NCI-H460 (cell line): ENCODE results near the gene HOOK2. TPM values are rescaled to one million over a fixed set of nuclear protein-coding genes. Genes with fewer than 3 reads are reported as not detected.

Experiments used
- DNase-seq: peaks from one replicate; pipeline ENCODE4 v3.0.0-alpha.2; 2016; ENCODE audit warnings: low read depth; ENCODE audit errors: extremely low read depth
- total RNA-seq: library from RNA; depleted of rRNA; stranded (reverse); fragments of >200 nt; shearing (Covaris generic); gene quantifications from 2 replicates; pipeline ENCODE4 v1.2.3, GENCODE V29; 2014

Gene HOOK2
- total RNA-seq, 1 experiment from 2014 or later = 6.0 TPM

DNA sequence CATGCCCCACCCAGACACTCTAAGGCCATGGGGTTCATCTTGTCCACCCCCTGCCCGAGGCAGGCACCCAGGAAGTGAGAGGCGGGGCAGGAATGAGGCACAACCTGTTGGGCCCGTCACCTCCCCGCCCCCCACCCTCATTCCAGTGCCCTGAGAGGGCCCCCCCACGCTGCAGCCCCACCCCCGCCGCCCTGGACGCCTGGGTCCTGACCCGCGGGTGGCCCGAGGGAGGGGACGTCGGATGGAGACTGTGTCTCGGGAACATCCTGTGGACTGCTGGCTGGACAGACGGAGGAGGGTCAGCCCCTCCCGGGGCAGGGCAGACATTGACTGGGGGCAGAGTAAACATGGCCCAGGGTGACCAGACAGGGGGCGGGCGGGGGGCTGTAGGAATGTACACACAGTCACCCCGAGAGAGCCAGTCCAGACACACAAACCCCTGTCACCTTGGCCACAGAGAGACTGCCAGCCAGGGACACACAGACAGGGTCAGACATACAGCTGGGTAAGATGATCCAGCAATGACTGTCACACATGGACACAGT lies 8.6 kb upstream of the HOOK2 start:
- DNase-seq = no peak

DNA sequence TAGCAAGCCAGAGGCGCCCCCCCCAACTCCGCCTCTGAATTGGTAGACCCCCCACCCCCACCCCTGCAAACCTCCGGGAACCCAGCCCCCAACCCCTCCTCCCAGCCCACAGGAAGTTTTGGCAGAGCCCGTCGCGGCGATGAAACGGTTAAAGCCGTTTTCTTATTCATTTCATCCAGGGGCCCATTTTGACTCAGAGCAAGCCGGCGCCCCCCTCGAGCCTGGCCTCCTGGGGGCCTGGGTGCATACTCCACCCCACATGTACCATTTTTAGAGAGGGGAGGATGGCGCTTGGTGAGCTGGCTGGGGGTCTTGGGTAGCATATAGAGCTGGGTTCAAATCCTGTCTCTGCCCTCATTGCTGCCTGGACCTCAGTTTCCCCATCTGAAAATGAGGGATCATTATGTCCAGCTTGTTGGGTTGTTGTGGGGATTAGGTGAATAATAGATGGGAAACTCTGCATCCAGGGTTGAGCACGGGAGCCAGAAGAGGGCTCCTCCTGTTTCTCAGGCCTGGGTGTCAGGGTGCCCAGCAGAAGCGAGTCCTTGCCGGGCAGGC lies 8.0 kb upstream of the HOOK2 start:
- no peak for DNase-seq

DNA sequence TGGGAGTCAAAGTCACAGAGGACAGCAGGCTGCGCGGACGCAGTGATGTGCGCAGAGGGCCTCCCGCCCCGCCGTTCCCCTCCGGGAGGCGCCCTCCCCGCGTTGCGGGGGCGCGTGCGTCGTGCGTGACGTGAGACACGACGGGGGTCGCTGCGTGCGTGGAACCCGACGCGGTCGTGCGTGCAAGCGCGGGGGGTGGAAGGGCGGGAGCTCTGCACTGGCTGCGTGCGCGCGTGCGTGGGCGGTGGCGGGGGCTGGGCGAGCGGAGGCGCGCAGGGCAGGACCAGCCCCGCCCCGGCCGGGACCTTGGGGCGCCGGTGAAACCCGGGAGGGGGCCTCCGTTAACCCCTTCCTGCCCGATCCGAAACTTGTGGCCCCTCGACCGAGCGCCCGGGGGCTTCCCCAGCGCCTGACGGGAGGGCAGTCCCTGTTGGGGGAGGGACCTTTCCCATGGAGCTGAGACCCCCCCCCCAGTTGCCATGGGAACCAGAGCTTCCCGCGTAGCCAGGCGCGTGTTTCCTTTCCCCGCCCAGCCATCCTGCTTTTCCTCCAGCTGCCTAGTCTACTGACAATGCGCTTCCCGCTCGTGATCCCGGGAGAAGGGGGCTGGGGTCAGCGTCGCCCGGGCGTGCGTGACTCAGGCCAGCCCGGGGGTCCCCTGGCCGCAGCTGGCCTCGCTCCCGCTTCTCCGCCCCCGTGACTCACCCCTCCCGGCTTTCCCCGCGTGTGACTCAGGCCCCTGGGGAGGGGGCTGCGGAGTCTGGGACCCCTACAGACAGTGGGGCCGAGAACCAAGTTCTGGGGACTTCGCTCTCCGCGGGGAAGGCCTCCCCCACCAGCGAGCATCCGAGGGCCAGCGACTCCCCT lies 7.3 kb upstream of the HOOK2 start:
- DNase-seq = no peak

DNA sequence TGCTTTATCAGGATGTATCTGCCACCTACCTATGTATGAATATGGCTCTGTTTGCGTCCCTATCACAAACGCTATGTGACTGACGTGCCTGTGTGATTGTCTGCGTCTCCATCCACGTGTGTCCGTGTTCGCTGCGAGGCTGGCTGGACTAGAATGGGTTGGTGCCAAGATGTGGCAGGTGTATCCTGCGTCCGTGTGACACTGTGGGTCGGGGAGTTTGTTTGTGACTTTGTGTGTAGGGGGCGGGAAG lies 6.7 kb upstream of the HOOK2 start:
- DNase-seq = no peak

DNA sequence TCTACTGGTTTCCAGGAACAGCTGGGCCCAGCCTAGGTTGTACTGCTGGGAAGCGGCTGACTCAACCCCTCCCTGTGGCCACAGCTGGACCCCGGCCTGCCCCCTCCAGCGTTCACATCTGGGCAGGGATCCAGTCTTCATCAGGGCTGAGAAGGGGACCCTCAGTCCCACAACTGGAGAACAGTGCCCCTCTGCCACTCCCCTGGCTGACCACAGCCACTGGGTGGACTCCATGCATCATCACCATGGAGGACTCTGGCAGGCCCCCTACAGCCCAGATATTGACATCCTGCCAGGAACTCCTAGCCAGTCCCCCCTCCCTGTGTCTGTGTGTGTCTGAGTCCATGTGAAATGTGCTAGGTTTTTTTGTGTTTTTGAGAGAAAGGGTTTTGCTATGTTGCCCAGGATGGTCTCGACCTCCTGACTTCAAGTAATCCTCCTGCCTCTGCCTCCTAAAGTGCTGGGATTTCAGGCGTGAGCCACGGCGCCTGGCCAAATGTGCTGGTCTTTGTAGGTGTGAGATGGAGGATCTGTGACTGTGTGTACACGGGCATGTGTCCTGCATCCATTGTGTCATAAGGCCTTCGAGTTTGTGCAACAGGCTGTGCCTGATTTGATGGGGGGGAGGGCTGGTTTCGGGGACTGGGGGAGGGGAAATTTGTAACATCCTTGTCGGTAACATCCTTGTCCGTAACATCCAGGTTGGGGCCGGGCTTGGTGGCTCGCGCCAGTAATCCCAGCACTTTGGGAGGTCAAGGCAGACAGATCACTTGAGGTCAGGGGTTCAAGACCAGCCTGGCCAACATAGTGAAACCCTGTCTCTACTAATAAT lies 4.0 kb upstream of the HOOK2 start:
- DNase-seq = no peak

DNA sequence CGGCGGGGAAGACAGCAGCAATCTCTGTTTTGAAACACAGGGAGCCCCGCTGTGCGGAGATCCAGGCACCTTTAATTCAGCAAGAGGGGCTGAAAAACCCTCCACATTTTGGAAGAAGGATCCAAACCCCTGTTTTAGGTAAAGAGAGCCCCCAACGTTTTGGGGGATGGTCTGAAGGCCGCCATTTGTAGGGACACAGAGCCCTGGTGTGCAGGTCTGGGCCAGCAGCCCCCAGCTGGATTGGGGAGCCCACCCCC lies 3.5 kb upstream of the HOOK2 start:
- DNase-seq = no peak

DNA sequence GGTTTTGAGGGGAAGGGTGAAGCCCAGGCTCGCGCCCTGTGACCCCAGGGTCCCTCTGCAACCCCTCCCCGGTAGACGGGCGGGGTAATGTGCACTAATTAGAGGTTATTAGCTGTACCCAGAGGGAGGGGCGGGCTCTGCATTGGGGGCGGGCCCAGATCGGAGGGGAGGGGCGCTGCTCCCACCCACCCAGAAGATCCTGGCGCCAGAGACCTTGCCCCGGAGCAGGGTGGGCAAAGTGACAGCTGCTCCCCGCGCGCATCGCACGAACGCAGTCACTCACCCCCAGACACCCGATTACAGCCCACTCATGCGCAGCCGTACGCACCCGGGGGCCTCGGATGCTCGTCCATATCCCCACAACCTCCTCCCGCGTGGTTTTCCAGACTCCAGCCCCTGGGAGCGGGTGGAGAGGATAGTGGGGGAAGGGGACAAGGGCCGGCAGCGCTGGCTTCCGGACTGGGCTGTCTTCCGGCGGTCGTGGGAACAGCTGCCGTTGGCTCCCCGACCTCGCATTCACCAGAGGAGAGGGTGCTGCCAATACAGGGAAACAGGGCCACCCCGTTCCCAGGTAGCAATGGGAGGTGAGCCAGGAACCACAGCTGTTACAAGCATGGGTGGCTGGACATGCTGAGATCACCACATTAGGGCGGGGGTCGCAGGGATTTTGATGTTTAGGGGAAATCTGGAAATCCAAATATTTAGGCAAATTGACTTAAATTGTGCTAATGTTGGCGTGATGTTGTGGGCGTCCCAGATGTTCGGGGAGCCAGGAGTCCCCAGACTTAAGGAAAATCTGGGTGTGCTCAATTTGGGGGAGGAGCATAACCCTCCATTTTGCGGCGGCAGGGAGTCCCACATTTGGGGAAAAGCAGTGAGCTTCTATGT lies 2.9 kb upstream of the HOOK2 start:
- DNase-seq = no peak

DNA sequence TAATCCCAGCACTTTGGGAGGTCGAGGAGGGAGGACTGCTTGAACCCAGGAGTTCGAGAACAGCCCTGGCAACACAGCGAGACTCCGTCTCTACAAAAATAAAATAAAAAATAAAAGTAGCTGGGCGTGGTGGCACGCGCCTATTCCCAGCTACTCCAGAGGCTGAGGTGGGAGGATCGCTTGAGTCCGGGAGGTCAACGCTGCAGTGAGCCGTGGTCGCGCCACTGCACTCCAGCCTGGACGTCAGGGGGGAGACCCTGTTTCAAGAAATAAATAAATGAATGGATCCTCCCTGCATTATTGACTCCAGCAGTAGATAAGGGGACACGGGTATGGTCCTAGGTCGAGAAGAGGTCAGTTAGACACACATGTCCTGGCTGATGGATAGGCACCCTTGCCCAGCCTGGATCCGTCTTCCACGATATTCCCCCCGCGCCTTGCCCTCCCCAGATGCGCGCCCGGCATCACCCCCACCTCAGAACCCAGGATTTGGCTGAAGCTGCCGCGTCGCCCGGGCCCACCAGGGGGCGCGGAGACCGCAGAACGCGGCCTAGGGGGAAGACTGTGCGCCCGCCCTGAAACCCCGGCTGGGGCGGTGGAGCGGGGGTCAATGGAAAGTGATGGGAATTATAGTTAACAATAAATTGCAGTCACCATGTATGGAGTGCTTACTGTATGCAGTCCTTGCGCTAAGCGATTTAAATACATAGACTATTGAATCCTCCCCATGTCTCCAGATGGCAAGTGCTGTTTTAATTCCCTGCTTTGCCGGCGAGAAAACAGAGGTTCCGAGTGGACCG lies 2.1 kb upstream of the HOOK2 start:
- DNase-seq = no peak

DNA sequence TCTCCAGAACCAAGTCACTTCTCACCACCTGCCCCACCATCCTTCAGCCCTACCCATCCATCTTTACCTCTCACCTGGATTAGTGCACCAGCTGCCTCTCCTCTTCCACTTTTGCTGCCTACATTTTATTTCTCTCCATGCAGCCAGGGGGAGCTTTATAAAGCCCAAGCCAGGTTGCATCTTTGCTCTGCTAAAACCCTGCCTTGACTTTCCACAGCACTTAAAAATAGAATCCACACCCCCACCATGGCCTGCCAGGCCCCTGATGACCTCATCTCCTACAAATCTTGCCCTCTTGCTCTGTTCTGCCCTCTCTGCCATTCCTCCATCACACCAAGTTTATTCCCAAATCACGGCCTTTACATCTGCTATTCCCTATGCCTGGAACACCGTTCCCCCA lies 1.8 kb downstream of the HOOK2 start:
- DNase-seq = no peak

DNA sequence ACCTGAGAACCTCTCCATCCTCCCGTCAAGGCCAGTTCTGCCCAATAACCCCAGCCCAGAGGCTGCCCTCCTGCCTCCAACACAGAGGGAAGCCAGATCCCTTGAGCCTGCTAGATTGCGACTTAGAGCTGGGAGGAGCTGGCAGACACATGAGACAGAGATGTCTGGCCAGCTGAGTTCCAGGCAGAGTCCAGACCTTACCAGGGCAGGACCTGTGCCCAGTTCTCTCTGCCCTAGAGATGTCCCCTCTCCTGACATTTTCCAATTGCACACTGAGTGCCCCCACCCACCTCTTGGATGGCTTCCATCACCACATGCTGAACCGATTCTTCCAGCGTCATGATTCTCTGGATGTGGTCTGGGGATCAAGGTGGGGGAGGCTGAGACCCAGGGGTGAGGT lies 3.0 kb downstream of the HOOK2 start:
- DNase-seq = no peak

DNA sequence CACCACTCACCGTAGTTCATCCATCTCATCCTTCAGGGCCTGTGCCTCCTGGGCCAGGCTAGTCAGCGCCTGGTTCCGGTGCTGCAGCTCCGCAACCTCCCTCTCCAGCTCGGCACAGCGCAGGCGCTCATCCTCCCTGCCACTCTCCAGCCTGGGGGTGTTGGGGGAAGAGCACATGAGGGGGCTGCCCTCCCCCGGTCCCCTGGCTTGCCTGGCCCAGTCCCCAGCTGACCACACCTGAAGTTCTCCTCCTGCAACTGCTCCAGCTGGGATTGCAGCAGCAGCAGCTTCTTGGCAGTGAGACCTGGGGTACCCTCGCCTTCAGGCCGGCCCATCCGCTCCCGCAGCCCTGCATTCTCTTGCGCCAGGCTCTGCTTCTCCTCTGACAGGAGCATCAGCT lies 4.4 kb downstream of the HOOK2 start:
- DNase-seq = no peak

DNA sequence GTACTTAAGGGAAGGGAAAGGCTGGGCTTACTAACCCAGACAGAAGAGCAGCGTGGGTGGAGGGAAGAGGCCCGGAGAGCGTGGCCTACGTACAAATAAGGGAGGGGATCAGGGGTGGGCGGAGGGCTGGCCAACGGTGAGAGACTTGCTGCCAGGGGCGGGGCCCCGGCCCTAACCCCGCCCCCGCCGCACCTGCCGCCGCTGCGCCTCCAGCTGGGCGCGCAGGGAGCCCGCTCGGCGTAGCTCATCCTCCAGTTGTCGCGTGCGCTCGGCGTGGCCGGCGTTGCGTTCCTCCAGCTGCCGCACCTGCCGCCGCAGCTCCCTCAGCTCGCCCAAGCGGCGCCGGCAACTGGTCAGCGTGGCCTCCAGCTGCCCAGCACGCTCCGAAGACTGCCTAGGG lies 5.7 kb downstream of the HOOK2 start:
- DNase-seq = no peak

DNA sequence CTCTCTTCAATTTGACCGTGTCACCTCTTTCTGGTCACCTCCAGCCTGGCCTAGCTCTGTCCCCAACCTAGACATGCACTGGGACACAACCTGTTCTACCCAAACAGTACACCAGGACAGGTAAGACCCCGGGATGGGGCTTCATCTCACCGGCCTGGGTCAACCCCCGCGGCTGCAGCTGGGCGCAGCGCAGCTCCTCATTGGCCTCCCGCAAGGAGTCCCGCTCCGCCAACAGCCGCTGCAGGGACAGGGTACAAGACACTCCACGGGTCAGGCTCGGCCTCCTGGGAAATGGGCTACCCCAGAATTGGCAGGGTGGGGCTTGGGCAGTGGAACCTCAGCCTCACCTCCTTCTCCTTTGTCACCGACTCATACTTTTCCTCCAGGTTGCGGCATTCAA lies 7.7 kb downstream of the HOOK2 start:
- DNase-seq = no peak

DNA sequence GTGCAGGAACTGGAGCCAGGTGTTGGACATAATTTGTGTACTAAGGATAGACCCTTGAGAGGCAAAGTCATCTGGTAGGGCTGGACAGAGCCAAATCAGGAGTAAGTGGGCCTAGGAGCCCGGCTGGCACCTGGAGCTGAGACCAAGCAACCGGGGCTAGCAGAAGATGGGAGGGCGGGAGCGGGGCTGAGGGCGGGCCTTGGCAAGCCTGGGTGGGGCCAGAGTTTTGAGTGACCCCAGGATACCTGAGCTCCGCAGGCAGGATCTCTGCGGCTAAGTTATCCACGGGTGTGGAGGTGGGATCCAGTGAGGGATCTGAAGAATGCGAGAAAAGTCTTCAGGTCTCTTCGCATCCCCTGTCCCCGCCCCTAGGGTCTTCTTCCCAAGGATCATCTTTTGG lies 8.2 kb downstream of the HOOK2 start:
- DNase-seq = no peak

DNA sequence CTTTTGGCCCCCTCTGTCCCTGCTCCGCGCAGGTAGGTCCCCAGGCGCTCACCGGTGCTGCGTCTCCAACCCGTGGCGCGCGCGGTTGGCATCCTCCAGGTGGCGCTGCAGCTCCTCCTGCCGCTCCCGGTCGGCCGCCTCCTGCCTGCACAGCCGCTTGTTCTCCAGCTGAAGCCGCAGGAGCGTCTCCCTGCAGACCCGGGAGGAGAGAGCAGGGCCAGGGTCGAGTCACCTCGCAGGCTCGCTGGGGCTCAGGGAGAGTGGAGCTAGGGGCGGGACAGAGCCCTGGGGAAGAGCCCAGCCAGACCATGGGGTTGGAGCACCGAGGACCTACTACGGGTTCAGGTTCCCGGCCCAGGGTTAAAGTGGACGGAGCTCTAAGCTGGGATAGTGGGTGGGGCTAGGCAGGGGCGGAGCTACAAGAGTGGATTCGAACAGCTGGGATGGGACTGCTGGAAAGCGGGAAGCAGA lies 9.3 kb downstream of the HOOK2 start:
- DNase-seq = peak; percentile 72

DNA sequence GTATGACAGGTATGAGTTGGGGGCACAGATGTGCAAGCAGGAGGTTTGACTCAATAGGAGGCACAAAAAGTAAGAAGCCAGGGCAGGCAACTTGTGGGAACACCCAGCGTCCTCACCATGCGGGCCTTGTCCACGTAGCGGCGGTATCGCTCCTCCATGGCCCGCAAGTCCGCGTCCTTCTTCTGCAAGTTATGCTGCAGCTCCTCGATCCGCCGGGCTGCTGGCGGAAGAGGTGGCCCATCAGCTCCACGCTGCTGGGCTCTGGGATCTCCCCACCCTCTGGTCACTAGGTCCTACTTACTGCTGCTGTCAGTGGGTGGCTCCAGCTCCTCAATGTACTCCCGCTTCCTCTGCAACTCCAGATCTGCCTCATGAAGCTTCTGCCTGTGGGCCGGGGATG lies 10.7 kb downstream of the HOOK2 start:
- no peak for DNase-seq

DNA sequence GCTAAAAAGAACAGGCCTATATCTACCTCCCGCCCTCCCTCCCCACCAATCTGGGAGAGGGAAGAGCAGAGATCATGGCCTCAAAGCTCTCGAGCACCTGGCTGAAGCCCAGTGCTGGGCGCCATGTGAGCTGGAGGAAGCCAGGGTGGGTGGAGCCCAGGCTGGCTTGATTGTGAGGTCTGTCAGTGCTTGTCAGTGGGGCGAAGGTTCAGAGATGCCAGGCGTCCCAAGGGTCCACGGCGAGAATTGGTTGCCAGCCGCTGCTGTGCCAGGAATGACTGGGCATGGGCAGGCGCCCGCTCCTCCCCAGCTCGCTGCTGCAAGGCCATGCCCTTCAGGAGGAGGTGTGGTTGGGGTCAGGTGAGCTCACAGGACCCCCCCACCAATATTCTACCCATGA lies 12.3 kb downstream of the HOOK2 start:
- DNase-seq = no peak

DNA sequence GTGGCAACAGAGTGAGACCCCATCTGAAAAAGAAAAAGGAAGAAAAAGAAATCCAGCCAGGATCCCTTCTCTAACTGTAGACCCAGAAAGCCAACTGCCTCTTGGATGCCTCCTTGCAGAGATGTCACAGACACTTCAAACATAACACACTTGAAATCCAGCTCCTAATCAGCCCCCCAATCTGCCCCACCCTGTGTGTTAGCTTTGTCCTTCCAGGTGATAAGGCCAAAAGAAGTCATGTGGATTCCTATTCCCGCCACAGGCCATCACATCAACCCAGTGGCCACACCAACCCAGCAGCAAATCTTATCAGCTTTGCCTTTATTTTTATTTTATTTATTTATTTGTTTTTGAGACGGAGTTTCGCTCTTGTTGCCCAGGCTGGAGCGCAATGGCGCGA lies 15.7 kb downstream of the HOOK2 start:
- no peak for DNase-seq

DNA sequence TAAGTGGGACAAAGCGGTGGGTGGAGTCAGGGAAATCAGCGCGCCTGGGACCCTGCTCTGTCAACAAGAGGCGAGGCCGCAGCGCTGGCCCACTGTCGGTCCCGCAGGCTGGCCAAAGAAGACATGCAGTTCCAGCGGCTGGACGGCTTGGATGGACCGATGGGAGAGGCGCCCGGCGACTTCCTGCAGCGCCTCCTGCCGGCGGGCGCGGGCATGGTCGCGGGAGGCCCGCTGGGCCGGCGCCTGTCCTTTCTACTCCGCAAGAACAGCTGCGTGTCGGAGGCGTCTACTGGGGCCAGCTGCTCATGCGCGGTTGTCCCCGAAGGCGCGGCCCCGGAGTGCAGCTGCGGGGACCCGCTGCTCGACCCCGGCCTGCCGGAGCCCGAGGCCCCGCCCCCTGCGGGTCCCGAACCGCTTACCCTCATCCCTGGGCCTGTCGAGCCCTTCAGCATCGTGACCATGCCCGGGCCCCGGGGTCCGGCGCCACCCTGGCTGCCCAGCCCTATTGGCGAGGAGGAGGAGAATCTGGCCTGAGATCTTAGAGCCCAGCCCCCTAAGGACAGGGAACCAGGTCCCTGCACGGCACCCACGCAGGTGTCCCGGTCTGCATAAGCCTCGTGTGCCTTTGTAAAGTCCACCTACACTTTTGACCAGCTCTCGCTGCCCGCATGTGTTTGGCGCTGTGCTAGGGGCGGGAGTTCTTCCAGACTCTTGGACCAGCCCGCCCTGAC lies 17.6 kb downstream of the HOOK2 start:
- peak; percentile 47 for DNase-seq
